Dedifferentiated amniotic fluid mesenchymal stem cell (primary cell): ENCODE results near the gene SPTB.

Experiments used
- DNase-seq: peaks from one replicate; pipeline ENCODE4 v3.0.0-alpha.2; 2016; ENCODE audit errors: extremely low spot score

SPTB gene

GRCh38 chr14:64752909-64753308 lies 126.8 kb downstream of the SPTB start:
- no peak for DNase-seq

GRCh38 chr14:64748995-64749714 lies 130.6 kb downstream of the SPTB start:
- DNase-seq = no peak

GRCh38 chr14:64748521-64748920 lies 131.2 kb downstream of the SPTB start:
- no peak for DNase-seq

- no peak for DNase-seq
Observed at GRCh38 chr14:64747327-64747726, 132.4 kb downstream of the SPTB start.

- DNase-seq = no peak
Observed at GRCh38 chr14:64746298-64747250, 133.1 kb downstream of the SPTB start.

GRCh38 chr14:64745511-64746091 lies 134.1 kb downstream of the SPTB start:
- DNase-seq = no peak

- no peak for DNase-seq
Observed at GRCh38 chr14:64743061-64743460, 136.6 kb downstream of the SPTB start.

GRCh38 chr14:64741961-64742360 lies 137.7 kb downstream of the SPTB start:
- no peak for DNase-seq

- DNase-seq = no peak
Observed at GRCh38 chr14:64741200-64741599, 138.5 kb downstream of the SPTB start.

GRCh38 chr14:64738281-64738804 lies 141.4 kb downstream of the SPTB start:
- no peak for DNase-seq

GRCh38 chr14:64737391-64738280 lies 142.1 kb downstream of the SPTB start:
- DNase-seq = no peak

- DNase-seq = no peak
Observed at GRCh38 chr14:64736271-64737169, 143.2 kb downstream of the SPTB start.

GRCh38 chr14:64734990-64735389 lies 144.7 kb downstream of the SPTB start:
- DNase-seq = no peak

GRCh38 chr14:64733899-64734298 lies 145.8 kb downstream of the SPTB start:
- no peak for DNase-seq

- DNase-seq = no peak
Observed at GRCh38 chr14:64733321-64733720, 146.4 kb downstream of the SPTB start.

- DNase-seq = no peak
Observed at GRCh38 chr14:64732536-64733120, 147.1 kb downstream of the SPTB start.

- no peak for DNase-seq
Observed at GRCh38 chr14:64732066-64732465, 147.6 kb downstream of the SPTB start.

- DNase-seq = no peak
Observed at GRCh38 chr14:64731141-64731581, 148.5 kb downstream of the SPTB start.

GRCh38 chr14:64730681-64731080 lies 149.0 kb downstream of the SPTB start:
- DNase-seq = no peak

GRCh38 chr14:64730061-64730440 lies 149.7 kb downstream of the SPTB start:
- DNase-seq = no peak
